ENCODE results near the gene SLC25A22.

- no peak for TF ChIP-seq CTCF (IDR thresholded peaks at IDR 0.05)
- TF ChIP-seq PHF8 (IDR thresholded peaks at IDR 0.05; ENCODE audit: borderline replicate concordance, low read depth), result no peak
- no peak for TF ChIP-seq ZFP36 (IDR thresholded peaks at IDR 0.05; ENCODE audit: borderline replicate concordance, partially characterized antibody)
- TF ChIP-seq SMC3 (IDR thresholded peaks at IDR 0.05), result no peak
- TF ChIP-seq USF2 (IDR thresholded peaks at IDR 0.05), result no peak
- TF ChIP-seq RAD21 (conservative IDR thresholded peaks at IDR 0.05 in 1 of 2, IDR thresholded peaks at IDR 0.05 in 1 of 2), result no peak
- TF ChIP-seq POLR2A (IDR thresholded peaks at IDR 0.05; ENCODE audit: low read length), result no peak
- TF ChIP-seq JUNB (IDR thresholded peaks at IDR 0.05), result no peak
These were observed 23.0 kb downstream of the SLC25A22 start for GRCh38 chr11:774873-775592.

Data from A549 (cell line).